NB4 (cell line): ENCODE measurements around the gene CCRL2.
"Not testable (repeated sequence)": the region's sequence is repeated elsewhere in the genome, so short reads cannot be mapped to it uniquely, and the experiment has no call there.

Experiments
- DNase-seq: peaks from one replicate; pipeline ENCODE4 v3.0.0; 2010; ENCODE audit warnings: low read depth
- H3K4me3 ChIP-seq: one replicate; pipeline ENCODE4 v1.5.1; 2011; ENCODE audit warnings: mild to moderate bottlenecking, low read depth, low read length, moderate library complexity
- MYC ChIP-seq: IDR thresholded peaks from 2 replicates; pipeline ENCODE4 v1.6.1; 2011; ENCODE audit warnings: low read depth, low read length
- POLR2A ChIP-seq: IDR thresholded peaks from 2 replicates; pipeline ENCODE4 v1.6.1; 2011; ENCODE audit warnings: mild to moderate bottlenecking; ENCODE audit not compliant: insufficient read length; ENCODE audit errors: extremely low read depth
- TF ChIP-seq, protein P1 (sequence below): IDR thresholded peaks from 2 replicates; pipeline ENCODE4 v1.6.1; 2011; ENCODE audit warnings: low read depth, low read length
- TF ChIP-seq, protein P2 (sequence below): IDR thresholded peaks from one replicate; pipeline ENCODE4 v1.5.1; 2012; ENCODE audit warnings: low read depth, low read length

Gene CCRL2

GRCh38 chr3:46400846-46401245 is 6.2 kb upstream of the CCRL2 start:
- no peak overlapping the region for H3K4me3 ChIP-seq
- TF ChIP-seq POLR2A = no peak
- TF ChIP-seq, protein P1, sequence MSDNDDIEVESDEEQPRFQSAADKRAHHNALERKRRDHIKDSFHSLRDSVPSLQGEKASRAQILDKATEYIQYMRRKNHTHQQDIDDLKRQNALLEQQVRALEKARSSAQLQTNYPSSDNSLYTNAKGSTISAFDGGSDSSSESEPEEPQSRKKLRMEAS = no peak
- no peak for TF ChIP-seq MYC
- TF ChIP-seq, protein P2, sequence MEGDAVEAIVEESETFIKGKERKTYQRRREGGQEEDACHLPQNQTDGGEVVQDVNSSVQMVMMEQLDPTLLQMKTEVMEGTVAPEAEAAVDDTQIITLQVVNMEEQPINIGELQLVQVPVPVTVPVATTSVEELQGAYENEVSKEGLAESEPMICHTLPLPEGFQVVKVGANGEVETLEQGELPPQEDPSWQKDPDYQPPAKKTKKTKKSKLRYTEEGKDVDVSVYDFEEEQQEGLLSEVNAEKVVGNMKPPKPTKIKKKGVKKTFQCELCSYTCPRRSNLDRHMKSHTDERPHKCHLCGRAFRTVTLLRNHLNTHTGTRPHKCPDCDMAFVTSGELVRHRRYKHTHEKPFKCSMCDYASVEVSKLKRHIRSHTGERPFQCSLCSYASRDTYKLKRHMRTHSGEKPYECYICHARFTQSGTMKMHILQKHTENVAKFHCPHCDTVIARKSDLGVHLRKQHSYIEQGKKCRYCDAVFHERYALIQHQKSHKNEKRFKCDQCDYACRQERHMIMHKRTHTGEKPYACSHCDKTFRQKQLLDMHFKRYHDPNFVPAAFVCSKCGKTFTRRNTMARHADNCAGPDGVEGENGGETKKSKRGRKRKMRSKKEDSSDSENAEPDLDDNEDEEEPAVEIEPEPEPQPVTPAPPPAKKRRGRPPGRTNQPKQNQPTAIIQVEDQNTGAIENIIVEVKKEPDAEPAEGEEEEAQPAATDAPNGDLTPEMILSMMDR = no peak

GRCh38 chr3:46401579-46401978 is 5.5 kb upstream of the CCRL2 start:
- no peak overlapping the region for H3K4me3 ChIP-seq
- no peak for DNase-seq
- no peak for TF ChIP-seq POLR2A
- TF ChIP-seq, protein P1 = no peak
- TF ChIP-seq, protein P2 = no peak
- no peak for TF ChIP-seq MYC

More at GRCh38 chr3:46400846-46401245, 6.2 kb upstream of the CCRL2 start:
- no peak for DNase-seq

GRCh38 chr3:46402902-46403301 is 4.2 kb upstream of the CCRL2 start:
- DNase-seq, H3K4me3 ChIP-seq: not testable (repeated sequence)

DNA sequence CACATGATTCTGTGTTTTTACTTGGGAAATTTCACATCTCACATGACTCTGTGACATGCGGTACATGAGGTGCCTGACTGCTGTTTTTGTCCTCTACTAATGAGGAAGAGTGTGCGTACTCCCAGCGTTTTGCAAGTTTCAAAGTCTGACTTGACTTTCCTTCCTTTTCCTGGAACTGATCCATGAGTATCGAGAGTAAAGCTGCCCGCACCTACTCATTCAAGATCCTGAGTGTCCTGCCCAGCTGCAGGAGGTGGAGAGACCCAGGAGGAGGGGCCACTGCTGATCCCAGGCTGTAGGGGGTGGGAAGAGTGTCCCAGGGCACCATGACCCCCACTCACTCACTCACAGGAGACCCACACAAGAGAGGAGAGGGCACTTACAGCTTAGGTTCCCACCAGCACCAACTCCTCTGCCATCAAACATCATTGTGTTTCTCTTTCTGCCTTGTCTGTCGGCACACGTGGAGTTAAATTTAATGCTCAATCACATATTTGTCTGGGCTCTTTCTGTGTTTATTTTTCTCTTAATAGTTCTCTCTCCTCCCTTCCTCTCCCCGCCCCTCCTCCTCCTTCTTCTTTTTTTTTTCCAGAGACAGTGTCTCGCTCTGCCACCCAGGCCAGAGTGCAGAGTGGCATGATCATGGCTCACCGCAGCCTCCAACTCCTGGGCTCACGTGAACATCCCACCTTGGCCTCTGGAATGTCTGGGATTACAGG is 1.6 kb upstream of the CCRL2 start:
- no peak overlapping the region for H3K4me3 ChIP-seq
- TF ChIP-seq POLR2A (no peak), MYC (no peak)
- TF ChIP-seq, protein P2 = no peak
- TF ChIP-seq, protein P1 = no peak
- DNase-seq = no peak

DNA sequence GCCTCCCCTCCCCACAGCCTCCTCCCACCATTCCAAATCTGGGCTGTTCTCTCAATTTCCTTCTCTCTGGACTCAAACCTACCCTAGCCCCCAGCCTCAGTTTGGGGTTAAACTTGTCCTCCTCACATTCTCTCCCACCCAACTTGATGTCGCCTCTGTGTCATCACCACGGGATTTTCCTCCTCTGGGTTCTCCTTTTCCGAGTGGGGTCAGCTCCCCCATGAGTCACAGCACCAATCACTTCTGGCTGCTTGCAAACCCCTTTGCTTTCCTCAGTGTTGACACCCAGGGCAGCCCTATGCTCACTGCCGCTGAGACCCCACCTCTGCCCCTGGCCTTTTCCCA is 644 bp upstream of the CCRL2 start:
- TF ChIP-seq MYC (no peak), POLR2A (no peak)
- TF ChIP-seq, protein P1 = no peak
- TF ChIP-seq, protein P2 = no peak
- no peak overlapping the region for H3K4me3 ChIP-seq
- peak; percentile 42 for DNase-seq

GRCh38 chr3:46407970-46408369 is 911 bp downstream of the CCRL2 start:
- peak overlapping the region; percentile 6 for H3K4me3 ChIP-seq
- TF ChIP-seq, protein P2 = no peak
- TF ChIP-seq MYC (no peak), POLR2A (no peak)
- TF ChIP-seq, protein P1 = no peak
- DNase-seq = no peak
